Tibial nerve (tissue), 4 donors: Measurements from ENCODE around the gene FBXL14. TPM values are rescaled to one million over a fixed set of nuclear protein-coding genes. Genes with fewer than 3 reads are reported as not detected.

Source experiments
- DNase-seq, 2 donors: peaks; one replicate each; pipeline ENCODE4 v3.0.0-alpha.2; 2019; ENCODE audit warnings: low spot score in 2 of 2
- H3K27ac ChIP-seq, 4 donors: fragments of 200-600 bp; sonication (generic) in 3 of 4; one replicate each; pipeline ENCODE4 v1.5.1; 2017 to 2019; ENCODE audit warnings: mild to moderate bottlenecking in 1 of 4
- H3K27me3 ChIP-seq, 2 donors: fragments of 200-600 bp; sonication (generic) in 1 of 2; one replicate each; pipeline versions ENCODE4 v1.5.1 to v1.6.0; 2017 to 2019
- H3K36me3 ChIP-seq, 3 donors: fragments of 200-600 bp; sonication (generic); one replicate each; pipeline ENCODE4 v1.5.1; 2018 to 2019
- H3K4me1 ChIP-seq, 4 donors: fragments of 200-600 bp; sonication (generic) in 3 of 4; one replicate each; pipeline ENCODE4 v1.5.1; 2017 to 2019
- H3K4me3 ChIP-seq, 4 donors: fragments of 200-600 bp; sonication (generic) in 3 of 4; one replicate each; pipeline ENCODE4 v1.5.1; 2017 to 2019; ENCODE audit warnings: mild to moderate bottlenecking in 1 of 4, moderate library complexity in 1 of 4
- H3K9me3 ChIP-seq, 4 donors: fragments of 200-600 bp; sonication (generic) in 3 of 4; one replicate each; pipeline ENCODE4 v1.5.1; 2017 to 2019
- EP300 ChIP-seq, 2 donors: sonication (generic); formaldehyde crosslinking; IDR thresholded peaks; one replicate each; pipeline ENCODE4 v1.6.1; 2017; ENCODE audit warnings: antibody characterized with exemption in 2 of 2, mild to moderate bottlenecking in 1 of 2
- POLR2A ChIP-seq, 2 donors: fragments of 450-650 bp; IDR thresholded peaks; one replicate each; pipeline ENCODE4 v1.6.1; 2017; ENCODE audit warnings: antibody characterized with exemption in 2 of 2, mild to moderate bottlenecking in 2 of 2, moderate library complexity in 2 of 2
- WGBS, 2 donors: methylation state at CpG; one replicate each; pipeline ENCODE4 v1.1.5; 2018; 5-methylcytosine and 5-hydroxymethylcytosine counted together
- total RNA-seq, 4 donors: library from RNA; depleted of rRNA; stranded (reverse); fragments of >200 nt; gene quantifications; one replicate each; pipeline ENCODE4 v1.1.0, GENCODE V29; 2016
- TF ChIP-seq, protein P1 (sequence below), 5 experiments: fragments of 200-600 bp in 3 of 5; fragments of 450-650 bp in 2 of 5; sonication (generic) in 3 of 5; IDR thresholded peaks; one replicate each; pipeline ENCODE4 v1.5.1; 2016 to 2019; ENCODE audit warnings: antibody characterized with exemption in 5 of 5, mild to moderate bottlenecking in 3 of 5, moderate library complexity in 2 of 5

The FBXL14 gene
- total RNA-seq, 4 donors from 2014 or later = 11.7 to 21.4 (median 17.3) TPM

DNA sequence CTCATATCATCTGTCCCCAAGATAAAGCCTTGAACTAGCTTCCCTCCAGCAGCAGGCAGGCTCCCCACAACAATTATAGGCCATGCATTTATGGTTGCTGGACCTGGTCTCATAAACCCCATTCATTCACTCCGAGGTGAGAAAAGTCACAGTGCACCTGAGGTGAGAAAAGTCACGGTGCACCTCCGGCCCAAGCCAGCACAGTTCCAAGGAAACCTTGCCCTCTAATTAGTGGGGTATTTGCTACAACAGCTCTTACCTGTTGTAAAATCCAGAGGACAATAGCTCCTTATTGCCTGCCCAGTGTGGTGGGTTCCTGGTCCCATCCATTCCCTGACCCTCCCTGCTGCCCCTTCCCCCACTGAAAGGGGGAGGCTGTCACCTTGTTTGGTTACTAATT, 65.6 kb downstream of the FBXL14 start:
- H3K4me3 ChIP-seq = no peak overlapping the region
- DNase-seq = no peak
- no peak overlapping the region for H3K27ac ChIP-seq
- peaks cover 2 to 60% of the 10 kb centered on the region in 2 donors for H3K27me3 ChIP-seq
- no peaks in the 10 kb centered on the region for H3K9me3 ChIP-seq
- 93 to 97% methylated on average over 3 of the region's 3 CpGs for WGBS, 2 donors
- no peaks in the 10 kb centered on the region for H3K36me3 ChIP-seq
- H3K4me1 ChIP-seq = peaks cover 0 to 20% (median 4%) of the 10 kb centered on the region in 4 donors
- no peak for TF ChIP-seq POLR2A (IDR thresholded peaks at IDR 0.05)
- TF ChIP-seq EP300 (IDR thresholded peaks at IDR 0.05) = no peak
- TF ChIP-seq, protein P1, sequence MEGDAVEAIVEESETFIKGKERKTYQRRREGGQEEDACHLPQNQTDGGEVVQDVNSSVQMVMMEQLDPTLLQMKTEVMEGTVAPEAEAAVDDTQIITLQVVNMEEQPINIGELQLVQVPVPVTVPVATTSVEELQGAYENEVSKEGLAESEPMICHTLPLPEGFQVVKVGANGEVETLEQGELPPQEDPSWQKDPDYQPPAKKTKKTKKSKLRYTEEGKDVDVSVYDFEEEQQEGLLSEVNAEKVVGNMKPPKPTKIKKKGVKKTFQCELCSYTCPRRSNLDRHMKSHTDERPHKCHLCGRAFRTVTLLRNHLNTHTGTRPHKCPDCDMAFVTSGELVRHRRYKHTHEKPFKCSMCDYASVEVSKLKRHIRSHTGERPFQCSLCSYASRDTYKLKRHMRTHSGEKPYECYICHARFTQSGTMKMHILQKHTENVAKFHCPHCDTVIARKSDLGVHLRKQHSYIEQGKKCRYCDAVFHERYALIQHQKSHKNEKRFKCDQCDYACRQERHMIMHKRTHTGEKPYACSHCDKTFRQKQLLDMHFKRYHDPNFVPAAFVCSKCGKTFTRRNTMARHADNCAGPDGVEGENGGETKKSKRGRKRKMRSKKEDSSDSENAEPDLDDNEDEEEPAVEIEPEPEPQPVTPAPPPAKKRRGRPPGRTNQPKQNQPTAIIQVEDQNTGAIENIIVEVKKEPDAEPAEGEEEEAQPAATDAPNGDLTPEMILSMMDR (IDR thresholded peaks at IDR 0.05) = no peak

DNA sequence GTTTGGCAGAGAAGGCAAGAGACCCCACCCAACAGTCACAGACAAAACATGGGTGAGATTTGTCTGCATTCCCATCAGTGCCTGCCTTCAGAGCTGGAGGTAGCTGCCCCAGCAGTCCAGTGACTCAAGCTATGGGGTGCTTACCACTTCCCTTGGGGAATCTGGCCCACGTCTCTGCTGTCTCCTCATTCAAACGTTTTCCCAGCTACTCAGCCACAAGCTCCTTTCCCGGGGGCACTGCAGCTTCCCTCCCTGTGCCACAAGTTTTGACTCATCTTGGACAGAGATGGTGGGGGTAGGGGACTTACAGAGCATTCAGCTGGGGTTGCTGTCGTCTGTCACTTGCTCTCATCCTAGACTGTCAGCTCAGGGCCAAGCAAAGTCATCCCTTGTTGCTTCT, 66.6 kb downstream of the FBXL14 start:
- peaks cover 0 to 20% (median 4%) of the 10 kb centered on the region in 4 donors for H3K4me1 ChIP-seq
- DNase-seq = no peak
- 54 to 58% methylated on average over 4 of the region's 4 CpGs for WGBS, 2 donors
- no peaks in the 10 kb centered on the region for H3K9me3 ChIP-seq
- H3K4me3 ChIP-seq = no peak overlapping the region
- no peaks in the 10 kb centered on the region for H3K36me3 ChIP-seq
- TF ChIP-seq, protein P1 (IDR thresholded peaks at IDR 0.05) = no peak
- TF ChIP-seq EP300 (IDR thresholded peaks at IDR 0.05) (no peak), POLR2A (IDR thresholded peaks at IDR 0.05) (no peak)
- H3K27me3 ChIP-seq = peaks cover 2 to 61% of the 10 kb centered on the region in 2 donors
- H3K27ac ChIP-seq = no peak overlapping the region

DNA sequence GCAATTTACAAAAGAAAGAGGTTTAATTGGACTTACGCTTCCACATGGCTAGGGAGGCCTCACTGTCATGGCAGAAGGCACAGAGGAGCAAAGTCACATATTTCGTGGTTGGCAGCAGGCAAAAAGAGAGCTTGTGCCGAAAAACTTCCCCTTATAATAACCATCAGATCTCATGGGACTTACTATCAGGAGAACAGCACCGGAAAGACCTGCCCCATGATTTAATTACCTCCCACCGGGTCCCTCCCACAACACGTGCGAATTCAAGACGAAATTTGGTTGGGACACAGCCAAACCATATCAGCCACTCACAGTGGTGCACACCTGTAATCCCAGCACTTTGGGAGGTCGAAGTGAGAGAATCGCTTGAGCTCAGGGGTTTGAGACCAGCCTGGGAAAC, 68.5 kb downstream of the FBXL14 start:
- no peak for DNase-seq
- Histone ChIP-seq H3K36me3 (no peaks in the 10 kb centered on the region), H3K4me3 (no peak overlapping the region), H3K4me1 (peaks cover 0 to 7% (median 1%) of the 10 kb centered on the region in 4 donors), H3K9me3 (no peaks in the 10 kb centered on the region), H3K27me3 (peaks cover 0 to 43% of the 10 kb centered on the region in 2 donors), H3K27ac (no peak overlapping the region)
- WGBS, 2 donors = 75 to 78% methylated on average over 10 of the region's 10 CpGs
- TF ChIP-seq POLR2A (IDR thresholded peaks at IDR 0.05) (no peak), EP300 (IDR thresholded peaks at IDR 0.05) (no peak)
- TF ChIP-seq, protein P1 (IDR thresholded peaks at IDR 0.05) = no peak

DNA sequence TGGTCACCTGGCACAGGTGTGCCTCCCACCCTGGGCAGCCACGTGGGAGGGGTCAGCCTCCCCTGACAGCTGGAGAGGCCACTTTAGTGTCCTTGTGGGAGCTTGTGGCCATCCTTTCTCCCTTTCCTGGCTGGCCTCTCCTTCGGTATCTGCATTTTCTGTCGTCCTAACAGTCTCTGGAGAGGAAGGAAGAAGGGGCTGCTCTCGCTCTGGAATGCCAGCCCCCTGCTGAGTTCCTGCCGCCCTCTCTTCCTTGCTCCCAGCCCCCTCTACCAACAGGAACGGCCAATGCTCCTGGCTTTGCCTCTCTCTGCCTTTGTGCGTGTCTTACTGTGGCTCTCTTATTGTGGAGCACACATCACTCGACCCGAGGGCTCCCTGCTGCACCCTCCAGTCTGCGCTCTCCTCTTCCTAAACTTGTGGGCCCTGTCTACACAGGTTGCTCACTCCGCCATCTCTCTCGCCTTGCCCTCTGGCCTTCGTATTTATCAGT, 70.8 kb downstream of the FBXL14 start:
- TF ChIP-seq EP300 (IDR thresholded peaks at IDR 0.05) = no peak
- no peak for TF ChIP-seq POLR2A (IDR thresholded peaks at IDR 0.05)
- TF ChIP-seq, protein P1 (IDR thresholded peaks at IDR 0.05) = no peak
- H3K4me1 ChIP-seq = peaks cover 0 to 8% (median 5%) of the 10 kb centered on the region in 4 donors
- H3K27me3 ChIP-seq = peaks cover 0 to 35% of the 10 kb centered on the region in 2 donors
- H3K27ac ChIP-seq = no peak overlapping the region
- H3K36me3 ChIP-seq = no peaks in the 10 kb centered on the region
- no peak overlapping the region for H3K4me3 ChIP-seq
- H3K9me3 ChIP-seq = no peaks in the 10 kb centered on the region
- 56% methylated on average over 13 of the region's 13 CpGs for WGBS, 2 donors
- no peak for DNase-seq

DNA sequence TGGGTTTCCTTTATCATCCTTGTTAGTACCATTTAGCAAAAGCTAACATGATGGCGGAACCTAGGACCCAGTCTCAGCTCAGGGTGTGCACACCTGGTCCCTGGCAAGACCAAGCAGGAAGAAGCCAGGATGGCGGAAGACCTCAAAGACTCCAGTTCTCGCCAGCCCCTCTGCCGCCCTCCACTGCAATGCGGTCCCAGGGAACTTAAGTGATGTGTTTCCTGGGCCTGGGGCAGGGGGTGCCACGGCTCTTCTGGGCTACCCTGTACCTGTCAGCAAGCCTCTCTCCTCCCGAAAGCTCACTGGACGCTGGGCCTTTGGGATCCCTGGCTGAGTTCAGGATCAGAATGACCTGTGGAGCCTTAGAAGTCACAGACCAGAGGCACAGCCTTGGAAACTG, 71.3 kb downstream of the FBXL14 start:
- Histone ChIP-seq H3K27ac (no peak overlapping the region), H3K4me1 (peaks cover 0 to 8% (median 5%) of the 10 kb centered on the region in 4 donors), H3K4me3 (no peak overlapping the region), H3K9me3 (no peaks in the 10 kb centered on the region), H3K36me3 (no peaks in the 10 kb centered on the region), H3K27me3 (peaks cover 0 to 32% of the 10 kb centered on the region in 2 donors)
- TF ChIP-seq, protein P1 (IDR thresholded peaks at IDR 0.05) = no peak
- TF ChIP-seq EP300 (IDR thresholded peaks at IDR 0.05) (no peak), POLR2A (IDR thresholded peaks at IDR 0.05) (no peak)
- 80 to 92% methylated on average over 8 of the region's 8 CpGs for WGBS, 2 donors
- DNase-seq = no peak
